Common myeloid progenitor, CD34-positive (primary cell): ENCODE measurements around the gene SLC6A6.

Source experiments
- CTCF ChIA-PET: fragments of 350-600 bp; sonication (Branson Sonifier 250); formaldehyde crosslinking; loops from one replicate; lab custom pipeline; 2021; ENCODE audit warnings: antibody characterized with exemption; lab: Charles Lee
- POLR2A ChIA-PET: fragments of 350-600 bp; sonication (Branson Sonifier 250); formaldehyde crosslinking; loops from one replicate; lab custom pipeline; 2021; ENCODE audit warnings: antibody characterized with exemption; lab: Charles Lee
- DNase-seq, 3 donors: peaks; one replicate each; pipeline versions ENCODE4 v3.0.0 to v3.0.0-alpha.2; 2013
- H3K27ac ChIP-seq, 2 experiments: 1 replicate in 1 of 2; 2 replicates in 1 of 2; pipeline ENCODE4 v1.7.0; 2013; ENCODE audit warnings: inconsistent platforms in 2 of 2, low read length in 2 of 2, mild to moderate bottlenecking in 2 of 2, low read depth in 1 of 2, moderate library complexity in 1 of 2; ENCODE audit not compliant: severe bottlenecking in 2 of 2, insufficient read depth in 1 of 2, poor library complexity in 1 of 2
- H3K27me3 ChIP-seq, 5 experiments: replicated peaks in 2 of 5; 1 replicate in 3 of 5; 2 replicates in 2 of 5; pipeline versions ENCODE4 v1.6.1 to v1.7.0; 2013; ENCODE audit warnings: low read length in 4 of 5, mild to moderate bottlenecking in 2 of 5, moderate library complexity in 2 of 5, inconsistent platforms in 1 of 5; ENCODE audit not compliant: insufficient read depth in 5 of 5, control insufficient read depth in 4 of 5
- H3K36me3 ChIP-seq, 4 experiments: 1 replicate in 2 of 4; 2 replicates in 2 of 4; pipeline versions ENCODE4 v1.6.1 to v1.7.0; 2013; ENCODE audit warnings: low read length in 3 of 4, control low read depth in 1 of 4, mild to moderate bottlenecking in 1 of 4; ENCODE audit not compliant: control insufficient read depth in 4 of 4, insufficient read depth in 4 of 4
- H3K4me1 ChIP-seq, 4 experiments: 1 replicate in 3 of 4; 2 replicates in 1 of 4; pipeline versions ENCODE4 v1.6.1 to v1.7.1; 2013; ENCODE audit warnings: low read length in 3 of 4, mild to moderate bottlenecking in 3 of 4, control low read depth in 1 of 4, inconsistent platforms in 1 of 4, moderate library complexity in 1 of 4; ENCODE audit not compliant: control insufficient read depth in 4 of 4, insufficient read depth in 4 of 4; ENCODE audit errors: control extremely low read depth in 1 of 4
- H3K4me3 ChIP-seq, 7 experiments: 1 replicate in 4 of 7; 2 replicates in 3 of 7; pipeline versions ENCODE4 v1.5.1 to v1.7.0; 2013; ENCODE audit warnings: mild to moderate bottlenecking in 7 of 7, low read length in 6 of 7, moderate library complexity in 6 of 7, inconsistent platforms in 2 of 7, low read depth in 2 of 7, control low read depth in 1 of 7; ENCODE audit not compliant: insufficient read depth in 4 of 7, control insufficient read depth in 1 of 7; ENCODE audit errors: extremely low read depth in 1 of 7
- H3K9me3 ChIP-seq, 5 experiments: 1 replicate in 4 of 5; 2 replicates in 1 of 5; pipeline versions ENCODE4 v1.6.1 to v1.7.1; 2013; ENCODE audit warnings: low read length in 4 of 5, mild to moderate bottlenecking in 2 of 5, inconsistent platforms in 1 of 5, low read depth in 1 of 5, moderate library complexity in 1 of 5; ENCODE audit not compliant: control insufficient read depth in 4 of 5, insufficient read depth in 2 of 5; ENCODE audit errors: control extremely low read depth in 1 of 5
- WGBS: methylation state at CpG from one replicate; pipeline ENCODE4 v1.1.5; 2013; ENCODE audit not compliant: insufficient coverage; 5-methylcytosine and 5-hydroxymethylcytosine counted together

The SLC6A6 gene

GRCh38 chr3:14520149-14520548 is 117.7 kb downstream of the SLC6A6 start:
- POLR2A ChIA-PET: no interaction called here
- H3K4me1 ChIP-seq: no peaks in the 10 kb centered on the region
- H3K4me3 ChIP-seq: no peak overlapping the region
- CTCF ChIA-PET: interaction anchor here (3.1 kb wide), 1 partner anchor 10 kb away, joined by 17 read pairs; no protein-coding TSS in a partner anchor
- peaks cover 0 to 2% (median 0%) of the 10 kb centered on the region in 5 experiments for H3K27me3 ChIP-seq
- H3K27ac ChIP-seq: no peak overlapping the region
- no peak for DNase-seq
- WGBS: 89% methylated on average over 15 of the region's 15 CpGs
- H3K9me3 ChIP-seq: no peaks in the 10 kb centered on the region
- no peaks in the 10 kb centered on the region for H3K36me3 ChIP-seq

GRCh38 chr3:14520967-14521366 is 118.6 kb downstream of the SLC6A6 start:
- WGBS: 97% methylated on average over 8 of the region's 8 CpGs

GRCh38 chr3:14521611-14522010 is 119.2 kb downstream of the SLC6A6 start:
- ChIA-PET CTCF (no interaction called here), POLR2A (no interaction called here)
- DNase-seq: no peak
- Histone ChIP-seq H3K36me3 (no peaks in the 10 kb centered on the region), H3K27me3 (peaks cover 0 to 8% (median 0%) of the 10 kb centered on the region in 5 experiments), H3K27ac (no peak overlapping the region), H3K4me3 (no peak overlapping the region), H3K4me1 (no peaks in the 10 kb centered on the region), H3K9me3 (no peaks in the 10 kb centered on the region)
- WGBS: 78% methylated on average over 6 of the region's 12 CpGs

More at GRCh38 chr3:14520967-14521366, 118.6 kb downstream of the SLC6A6 start:
- ChIA-PET POLR2A (no interaction called here), CTCF (interaction anchor here (3.1 kb wide), 1 partner anchor 11 kb away, joined by 17 read pairs; no protein-coding TSS in a partner anchor)
- H3K9me3 ChIP-seq: no peaks in the 10 kb centered on the region
- H3K27me3 ChIP-seq: peaks cover 0 to 5% (median 0%) of the 10 kb centered on the region in 5 experiments
- no peaks in the 10 kb centered on the region for H3K4me1 ChIP-seq
- no peak for DNase-seq
- no peak overlapping the region for H3K4me3 ChIP-seq
- H3K36me3 ChIP-seq: no peaks in the 10 kb centered on the region
- H3K27ac ChIP-seq: no peak overlapping the region

- no peak for DNase-seq
- CTCF ChIA-PET: no interaction called here
Observed at GRCh38 chr3:14522129-14522691, 119.8 kb downstream of the SLC6A6 start.

GRCh38 chr3:14522768-14523167 is 120.4 kb downstream of the SLC6A6 start:
- POLR2A ChIA-PET: no interaction called here
- Histone ChIP-seq H3K36me3 (no peaks in the 10 kb centered on the region), H3K27ac (no peak overlapping the region), H3K4me1 (no peaks in the 10 kb centered on the region), H3K4me3 (no peak overlapping the region), H3K27me3 (peaks cover 0 to 8% (median 0%) of the 10 kb centered on the region in 5 experiments), H3K9me3 (no peaks in the 10 kb centered on the region)
- WGBS: 94% methylated on average over 9 of the region's 12 CpGs
- DNase-seq: no peak
- CTCF ChIA-PET: no interaction called here

More at GRCh38 chr3:14522129-14522691, 119.8 kb downstream of the SLC6A6 start:
- POLR2A ChIA-PET: no interaction called here
- Histone ChIP-seq H3K9me3 (no peaks in the 10 kb centered on the region), H3K27me3 (peaks cover 0 to 8% (median 0%) of the 10 kb centered on the region in 5 experiments), H3K4me3 (no peak overlapping the region), H3K27ac (no peak overlapping the region), H3K4me1 (no peaks in the 10 kb centered on the region), H3K36me3 (no peaks in the 10 kb centered on the region)
- 90% methylated on average over 14 of the region's 16 CpGs for WGBS

- no peaks in the 10 kb centered on the region for H3K4me1 ChIP-seq
- ChIA-PET CTCF (interaction anchor here (0.7 to 0.8 kb wide), 2 partner anchors 254 to 262 kb away, joined by 3 read pairs; no protein-coding TSS in a partner anchor), POLR2A (no interaction called here)
- peaks cover 0 to 8% (median 0%) of the 10 kb centered on the region in 5 experiments for H3K27me3 ChIP-seq
- no peaks in the 10 kb centered on the region for H3K9me3 ChIP-seq
- no peak overlapping the region for H3K27ac ChIP-seq
- no peak overlapping the region for H3K4me3 ChIP-seq
- WGBS: 86% methylated on average over 2 of the region's 7 CpGs
- H3K36me3 ChIP-seq: no peaks in the 10 kb centered on the region
- DNase-seq: no peak
Observed at GRCh38 chr3:14523792-14524191, 121.4 kb downstream of the SLC6A6 start.

- CTCF ChIA-PET: interaction anchor here (0.7 kb wide), 1 partner anchor 254 kb away, joined by 3 read pairs; no protein-coding TSS in a partner anchor
- Histone ChIP-seq H3K4me3 (no peak overlapping the region), H3K27me3 (peaks cover 0 to 8% (median 0%) of the 10 kb centered on the region in 5 experiments), H3K36me3 (no peaks in the 10 kb centered on the region), H3K4me1 (no peaks in the 10 kb centered on the region), H3K27ac (no peak overlapping the region), H3K9me3 (no peaks in the 10 kb centered on the region)
- POLR2A ChIA-PET: no interaction called here
- over 99% methylated on average over 12 of the region's 14 CpGs for WGBS
- no peak for DNase-seq
Observed at GRCh38 chr3:14524311-14524711, 121.9 kb downstream of the SLC6A6 start.
